MM.1S (cell line): ENCODE data around the gene SLC6A13.
A peak's percentile ranks its signal among the peaks of the same experiment; 100 is the strongest.

Source experiments
- DNase-seq: peaks from one replicate; pipeline ENCODE4 v3.0.0-alpha.2; 2015
- H2AFZ ChIP-seq: fragments of 300-600 bp; sonication (generic); 2 replicates; pipeline ENCODE4 v1.6.0; 2016; ENCODE audit warnings: antibody characterized with exemption, low read length
- H3F3A ChIP-seq: fragments of 300-600 bp; sonication (generic); 2 replicates; pipeline ENCODE4 v1.6.1; 2016; ENCODE audit warnings: mild to moderate bottlenecking, antibody characterized with exemption, low read length, moderate library complexity, mixed read lengths; ENCODE audit not compliant: insufficient read depth
- H3K27ac ChIP-seq: fragments of 300-600 bp; sonication (generic); 2 replicates; pipeline ENCODE4 v1.5.1; 2016; ENCODE audit warnings: mild to moderate bottlenecking, low read length
- H3K27me3 ChIP-seq: fragments of 300-600 bp; sonication (generic); replicated peaks from 2 replicates; pipeline ENCODE4 v1.6.0; 2016; ENCODE audit warnings: low read length; ENCODE audit not compliant: insufficient read depth
- H3K36me3 ChIP-seq: fragments of 300-600 bp; sonication (generic); replicated peaks from 2 replicates; pipeline ENCODE4 v1.6.1; 2016; ENCODE audit warnings: mild to moderate bottlenecking, low read length, mixed read lengths; ENCODE audit not compliant: insufficient read depth
- H3K4me1 ChIP-seq: fragments of 300-600 bp; sonication (generic); 2 replicates; pipeline ENCODE4 v1.6.1; 2016; ENCODE audit warnings: low read length, mixed read lengths
- H3K4me2 ChIP-seq: fragments of 300-600 bp; sonication (generic); 2 replicates; pipeline ENCODE4 v1.6.0; 2016; ENCODE audit warnings: low read depth, low read length
- H3K4me3 ChIP-seq: fragments of 300-600 bp; sonication (generic); 2 replicates; pipeline ENCODE4 v1.5.1; 2016; ENCODE audit warnings: low read length, mixed read lengths
- H3K79me2 ChIP-seq: fragments of 300-600 bp; sonication (generic); 2 replicates; pipeline ENCODE4 v1.6.1; 2016; ENCODE audit warnings: mixed run types, low read length, mixed read lengths
- H3K9ac ChIP-seq: fragments of 300-600 bp; sonication (generic); 2 replicates; pipeline ENCODE4 v1.6.1; 2016; ENCODE audit warnings: low read length, mixed read lengths
- H3K9me2 ChIP-seq: fragments of 300-600 bp; sonication (generic); replicated peaks from 2 replicates; pipeline ENCODE4 v1.6.1; 2016; ENCODE audit warnings: mild to moderate bottlenecking, low read length, mixed read lengths; ENCODE audit not compliant: insufficient read depth
- H3K9me3 ChIP-seq: fragments of 300-600 bp; sonication (generic); replicated peaks from 2 replicates; pipeline ENCODE4 v1.6.1; 2016; ENCODE audit warnings: mild to moderate bottlenecking, low read length, mixed read lengths; ENCODE audit not compliant: insufficient read depth
- H4K20me1 ChIP-seq: fragments of 300-600 bp; sonication (generic); 2 replicates; pipeline ENCODE4 v1.6.1; 2016; ENCODE audit warnings: mild to moderate bottlenecking, low read length, moderate library complexity, mixed read lengths; ENCODE audit not compliant: insufficient read depth
- CTCF ChIP-seq: fragments of 300-600 bp; sonication (generic); IDR thresholded peaks from 2 replicates; pipeline ENCODE4 v1.5.1; 2016; ENCODE audit warnings: antibody characterized with exemption, low read length, mixed read lengths
- EZH2 ChIP-seq: fragments of 300-600 bp; sonication (generic); optimal IDR thresholded peaks from 2 replicates; pipeline ENCODE3; 2017; ENCODE audit warnings: low read depth, mild to moderate bottlenecking, antibody characterized with exemption, low read length, mixed read lengths
- EZH2phosphoT487 ChIP-seq: fragments of 300-600 bp; sonication (generic); IDR thresholded peaks from 2 replicates; pipeline ENCODE4 v1.6.1; 2018; ENCODE audit warnings: antibody characterized with exemption, low read length

SLC6A13 gene

GRCh38 chr12:215116-215515 is 47.5 kb downstream of the SLC6A13 start:
- H3K9me3 ChIP-seq, result no peaks in the 10 kb centered on the region
- H3K4me1 ChIP-seq, result peaks cover 6% of the 10 kb centered on the region
- H2AFZ ChIP-seq, result no peak overlapping the region
- TF ChIP-seq CTCF, result no peak
- TF ChIP-seq EZH2, result no peak
- no peak for TF ChIP-seq EZH2phosphoT487
- no peaks in the 10 kb centered on the region for H3K9me2 ChIP-seq
- no peak overlapping the region for H3K9ac ChIP-seq
- H3K27me3 ChIP-seq, result peaks cover 40% of the 10 kb centered on the region
- no peaks in the 10 kb centered on the region for H3F3A ChIP-seq
- no peaks in the 10 kb centered on the region for H3K79me2 ChIP-seq
- H3K4me3 ChIP-seq, result no peak overlapping the region
- no peak for DNase-seq
- no peak overlapping the region for H3K4me2 ChIP-seq
- no peak overlapping the region for H3K27ac ChIP-seq
- no peaks in the 10 kb centered on the region for H4K20me1 ChIP-seq
- H3K36me3 ChIP-seq, result no peaks in the 10 kb centered on the region

GRCh38 chr12:214003-214741 is 48.5 kb downstream of the SLC6A13 start, which contains the start of gene SLC6A12:
Gene SLC6A12, minus strand, starts transcription at chr12:214157. Its CDS starts 4,171 bp downstream, at chr12:209986.
- no peak within 1 kb of the TSS for H3K4me3 ChIP-seq
- no peak within 1 kb of the TSS for H3K9ac ChIP-seq
- H3K27ac ChIP-seq, result no peak within 1 kb of the TSS
- no peaks in the 10 kb centered on the region for H3K9me2 ChIP-seq
- H3K4me1 ChIP-seq, result peaks cover 6% of the 10 kb centered on the region
- H4K20me1 ChIP-seq, result no peaks in the 10 kb centered on the region
- no peaks in the 10 kb centered on the region for H3F3A ChIP-seq
- no peaks in the 10 kb centered on the region for H3K9me3 ChIP-seq
- no peak for DNase-seq
- H3K4me2 ChIP-seq, result peak within 1 kb of the TSS; percentile 61; the same call in 1 of the 2 replicates
- H2AFZ ChIP-seq, result no peak within 1 kb of the TSS
- no peaks in the 10 kb centered on the region for H3K36me3 ChIP-seq
- no peak for TF ChIP-seq CTCF
- no peak for TF ChIP-seq EZH2
- no peak for TF ChIP-seq EZH2phosphoT487
- H3K27me3 ChIP-seq, result peaks cover 40% of the 10 kb centered on the region
- no peaks in the 10 kb centered on the region for H3K79me2 ChIP-seq

GRCh38 chr12:213527-213932 is 49.1 kb downstream of the SLC6A13 start:
- no peak for DNase-seq
- Histone ChIP-seq H3K4me2 (no peak overlapping the region), H3F3A (no peaks in the 10 kb centered on the region), H3K9me2 (no peaks in the 10 kb centered on the region), H3K27me3 (peaks cover 40% of the 10 kb centered on the region), H3K9ac (no peak overlapping the region), H3K36me3 (no peaks in the 10 kb centered on the region), H4K20me1 (no peaks in the 10 kb centered on the region), H3K4me3 (no peak overlapping the region), H3K27ac (no peak overlapping the region), H3K9me3 (no peaks in the 10 kb centered on the region), H3K79me2 (no peaks in the 10 kb centered on the region), H3K4me1 (peaks cover 6% of the 10 kb centered on the region), H2AFZ (no peak overlapping the region)
- TF ChIP-seq EZH2, result no peak
- no peak for TF ChIP-seq EZH2phosphoT487
